Neural progenitor cell (in vitro differentiated cells): ENCODE results near the gene ATG10.

ENCODE experiments used
- CTCF ChIP-seq: fragments of 200-600 bp; sonication (generic); IDR thresholded peaks from 2 replicates; pipeline ENCODE4 v1.5.1; 2017; ENCODE audit warnings: antibody characterized with exemption, mild to moderate bottlenecking
- EZH2 ChIP-seq: fragments of 200-600 bp; sonication (generic); IDR thresholded peaks from 2 replicates; pipeline ENCODE4 v1.6.1; 2017; ENCODE audit warnings: antibody characterized with exemption, mild to moderate bottlenecking, moderate library complexity
- EZH2phosphoT487 ChIP-seq: fragments of 200-600 bp; sonication (generic); IDR thresholded peaks from 2 replicates; pipeline ENCODE4 v1.6.1; 2017; ENCODE audit warnings: antibody characterized with exemption

GRCh38 chr5:82197550-82197949, 225.7 kb downstream of the ATG10 start:
- TF ChIP-seq CTCF, result no peak
- no peak for TF ChIP-seq EZH2
- no peak for TF ChIP-seq EZH2phosphoT487
